Stimulated activated CD4-positive, alpha-beta T cell treated with anti-CD3 and anti-CD28 coated beads, Interleukin-2, amount 100 ng/mL, for 24 hours (primary cell): ENCODE data around the gene TTC22.

Source experiments
- DNase-seq, 2 donors: peaks; one replicate each; pipeline ENCODE4 v3.0.0-alpha.2; 2020

TTC22 gene

DNA sequence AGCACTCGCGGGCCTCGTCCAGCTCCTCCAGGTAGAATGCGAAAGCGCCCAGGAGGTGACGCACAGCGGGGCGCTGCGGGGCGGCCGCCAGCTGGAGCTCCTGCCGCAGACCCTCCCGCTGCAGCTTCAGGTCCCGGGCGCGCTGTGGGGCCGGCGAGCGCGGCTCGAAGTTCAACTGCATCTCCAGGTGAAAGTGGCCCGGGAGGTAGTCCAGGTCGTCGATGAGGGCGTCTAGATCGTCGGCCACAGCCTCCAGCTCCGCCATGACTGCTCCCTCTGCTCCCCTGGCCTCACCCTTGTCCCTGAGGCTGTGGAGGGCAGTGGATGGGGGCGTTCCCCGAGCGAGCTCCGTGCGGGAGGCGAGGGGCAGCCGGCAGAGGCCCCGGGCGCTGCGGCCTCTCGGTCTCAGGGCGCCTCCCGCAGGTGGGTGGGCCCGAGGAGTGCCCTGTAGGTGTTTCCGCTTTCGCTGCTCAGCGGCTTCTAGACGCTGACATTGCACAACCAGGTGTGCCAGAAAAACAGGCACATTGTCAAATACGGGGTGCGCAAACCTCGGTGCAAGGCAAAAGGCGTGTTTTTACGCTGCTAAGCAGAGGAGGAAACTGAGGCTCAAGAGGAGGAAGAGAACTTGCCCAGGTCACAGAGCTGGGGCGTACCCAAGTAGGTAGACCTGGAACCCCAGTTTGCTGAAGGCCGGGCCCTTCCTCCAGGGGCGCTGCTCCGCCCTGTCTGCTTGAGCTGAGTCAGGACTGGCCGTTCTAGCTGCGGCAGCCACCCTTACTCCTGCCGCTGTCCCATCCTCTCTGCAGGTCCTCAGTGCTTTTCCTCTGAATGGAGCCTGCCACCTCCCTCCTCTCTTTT lies at the start of gene TTC22:
TTC22 (minus strand) TSS at position 425 of the 861 bp plus-strand sequence; CDS start at position 265, 160 bp downstream.
- peak; percentile 72 to 75 for DNase-seq

DNA sequence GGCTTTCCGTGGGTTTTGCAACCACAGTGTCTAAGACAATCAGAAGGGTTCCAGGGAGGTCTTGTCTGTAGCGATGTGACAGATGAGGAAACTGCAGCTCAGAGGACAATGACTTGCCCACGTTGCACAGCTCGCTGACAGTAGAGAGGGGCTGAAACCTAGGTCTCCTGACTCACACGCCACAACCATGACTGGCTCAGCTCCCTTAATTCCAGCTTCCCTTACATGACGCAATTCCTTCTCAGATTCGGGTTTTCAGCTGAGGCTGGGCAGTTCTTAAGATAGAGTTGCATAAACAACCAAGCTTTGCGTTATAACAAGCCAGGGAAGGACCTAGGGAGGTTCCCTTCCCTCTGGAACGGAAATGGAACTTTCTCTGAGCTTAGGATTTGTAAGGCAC lies 49.6 kb upstream of the TTC22 start:
- no peak for DNase-seq

DNA sequence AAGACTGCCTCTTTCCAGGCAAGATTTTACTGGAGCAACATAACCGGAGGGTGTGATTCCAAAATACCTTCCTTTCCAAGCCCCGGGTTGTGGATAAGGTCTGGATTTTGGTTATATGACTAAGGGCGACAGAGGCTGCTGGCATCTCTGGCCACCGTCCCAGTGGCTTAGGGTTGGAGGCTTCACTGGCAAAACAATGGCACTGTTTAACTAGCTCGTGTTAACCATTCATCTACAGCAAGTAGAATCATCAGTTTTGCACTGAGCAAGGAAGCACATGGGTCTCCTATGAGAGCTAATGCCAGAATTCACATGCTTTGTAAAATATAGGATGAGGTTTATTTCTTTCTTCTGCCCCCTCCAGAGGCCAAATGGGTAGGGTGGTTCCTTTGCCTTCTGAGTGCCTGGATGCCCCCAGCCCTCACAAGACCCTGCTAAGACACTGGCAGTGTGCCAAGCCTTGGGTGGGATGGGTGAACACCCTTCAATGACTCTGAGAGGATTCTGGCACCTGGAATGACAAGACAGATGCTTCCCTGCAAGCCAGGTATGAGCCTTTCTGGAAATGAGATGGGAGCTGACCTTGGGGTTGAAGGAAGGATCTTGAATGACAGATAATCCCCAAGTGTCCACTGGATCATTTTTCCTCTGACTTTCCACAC lies 49.1 kb upstream of the TTC22 start:
- no peak for DNase-seq

GRCh38 chr1:54849219-54850068 lies 48.3 kb upstream of the TTC22 start:
- DNase-seq = no peak

- no peak for DNase-seq
These were observed 47.2 kb upstream of the TTC22 start for GRCh38 chr1:54848134-54848948.

GRCh38 chr1:54846716-54847284 lies 45.7 kb upstream of the TTC22 start:
- no peak for DNase-seq

DNA sequence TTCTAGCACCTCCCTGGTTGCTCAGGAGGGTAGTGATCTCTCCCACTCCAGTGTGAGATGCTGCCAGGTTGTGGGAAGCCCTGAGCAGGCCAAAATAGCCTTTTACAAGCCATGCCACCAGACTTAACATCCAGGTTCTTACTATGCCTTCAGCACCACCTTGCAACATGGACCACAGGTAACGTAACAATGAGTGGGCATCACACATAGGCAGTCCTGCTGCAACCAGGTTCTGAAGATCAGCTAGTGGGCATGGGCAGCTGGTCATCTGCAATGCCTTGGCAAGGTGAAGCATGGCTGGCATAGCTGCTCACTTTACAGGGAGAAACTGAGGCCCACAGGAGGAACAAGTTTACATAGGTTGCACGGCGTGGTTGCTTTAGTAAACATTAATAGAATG lies 45.2 kb upstream of the TTC22 start:
- no peak for DNase-seq

DNA sequence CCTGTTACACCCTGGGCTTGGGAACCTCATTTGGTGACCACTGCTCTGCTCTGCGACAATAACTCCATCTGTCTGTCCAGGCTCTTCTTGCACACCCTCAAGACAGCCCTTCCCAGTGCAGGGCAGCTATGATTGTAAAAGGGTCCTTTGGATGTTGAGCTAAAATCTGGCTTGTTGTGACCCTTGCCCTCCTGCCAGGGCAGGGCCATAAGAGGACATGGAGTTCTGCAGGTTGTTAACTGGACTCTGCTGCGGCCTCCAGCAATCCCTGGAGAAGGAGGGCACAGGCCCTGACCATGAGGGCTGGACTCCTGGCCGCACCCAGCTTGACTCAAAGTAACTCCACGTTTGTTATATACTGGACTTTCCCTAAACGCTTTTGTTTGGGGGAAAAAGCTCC lies 44.6 kb upstream of the TTC22 start:
- DNase-seq = no peak

GRCh38 chr1:54844564-54844963 lies 43.4 kb upstream of the TTC22 start:
- no peak for DNase-seq

GRCh38 chr1:54843449-54843848 lies 42.3 kb upstream of the TTC22 start:
- DNase-seq = no peak

GRCh38 chr1:54842963-54843362 lies 41.8 kb upstream of the TTC22 start:
- DNase-seq = no peak

- DNase-seq = no peak
These were observed 41.2 kb upstream of the TTC22 start for GRCh38 chr1:54842206-54842915.

GRCh38 chr1:54839824-54840223 lies 38.7 kb upstream of the TTC22 start:
- no peak for DNase-seq

GRCh38 chr1:54838565-54839180 lies 37.5 kb upstream of the TTC22 start:
- DNase-seq = no peak

GRCh38 chr1:54837002-54837853 lies 36.1 kb upstream of the TTC22 start:
- DNase-seq = no peak

DNA sequence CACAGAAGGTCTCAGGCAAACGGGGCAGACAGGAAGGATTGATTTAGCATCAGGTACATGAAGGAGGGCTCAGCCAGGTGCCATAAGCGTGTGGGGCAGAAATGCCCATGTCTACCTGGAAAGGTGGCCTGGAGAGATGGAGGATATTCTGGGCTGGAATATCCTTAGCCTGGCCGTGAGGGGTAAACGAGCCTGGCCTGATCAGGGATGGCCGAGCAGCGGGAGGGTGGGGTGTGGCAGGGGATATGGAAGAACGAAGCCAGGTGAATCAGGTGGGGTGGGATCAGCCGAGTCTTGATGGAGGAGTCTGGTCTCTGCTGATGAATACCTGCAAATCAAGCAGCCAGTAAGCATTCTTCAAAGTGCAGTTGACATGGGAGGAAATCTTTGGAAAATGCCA lies 35.5 kb upstream of the TTC22 start:
- no peak for DNase-seq

DNA sequence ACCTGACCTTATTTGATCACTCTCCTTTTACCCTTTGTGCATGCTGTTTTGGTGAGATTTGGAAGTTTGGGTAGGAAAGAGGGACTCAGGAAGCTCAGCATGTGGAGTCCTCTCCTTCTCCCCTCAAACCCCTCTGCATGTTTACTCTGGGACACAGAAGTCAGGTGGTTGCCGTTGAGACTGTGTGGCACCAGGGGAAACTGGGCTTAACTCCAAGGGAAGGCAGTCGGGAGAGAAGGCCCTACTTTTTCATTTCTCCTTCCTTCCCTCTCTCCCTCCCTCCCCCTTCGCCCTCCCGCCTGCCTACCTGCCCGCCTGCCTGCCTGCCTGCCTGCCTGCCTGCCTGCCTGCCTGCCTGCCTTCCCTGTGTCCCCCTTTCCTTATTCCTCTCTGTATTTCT lies 34.8 kb upstream of the TTC22 start:
- no peak for DNase-seq

DNA sequence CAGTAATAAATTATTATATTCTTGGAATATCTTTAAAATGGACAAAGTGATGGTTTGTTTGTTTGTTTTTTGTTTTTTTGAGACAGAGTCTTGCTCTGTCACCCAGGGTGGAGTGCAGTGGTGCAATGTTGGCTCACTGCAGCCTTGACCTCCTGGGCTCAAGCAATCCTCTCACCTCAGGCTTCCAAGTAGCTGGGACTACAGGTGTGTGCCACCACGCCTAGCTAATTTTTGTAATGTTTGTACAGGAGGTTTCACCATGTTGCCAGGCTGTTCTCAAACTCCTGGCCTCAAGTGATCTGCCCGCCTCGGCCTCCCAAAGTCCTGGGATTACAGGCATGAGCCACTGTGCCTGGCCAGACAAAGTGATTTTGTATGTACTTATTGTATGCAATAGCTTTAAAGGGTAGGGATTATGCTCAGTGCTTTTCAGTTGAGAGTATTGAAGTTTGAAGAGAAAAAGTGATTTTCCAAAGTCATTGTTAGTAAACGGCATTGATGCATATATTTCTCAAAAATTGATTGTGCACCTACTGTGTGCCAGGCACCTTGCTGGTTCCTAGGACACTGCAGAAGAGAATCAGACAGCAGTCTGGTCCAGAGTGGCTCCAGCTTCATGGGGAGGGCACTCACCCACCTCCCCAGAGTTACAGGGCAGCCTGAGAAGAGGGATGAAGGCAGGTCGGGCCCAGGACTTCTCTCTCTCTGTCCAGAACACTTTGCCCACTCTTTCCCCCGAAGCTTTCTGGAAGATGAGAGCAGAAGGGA lies 34.2 kb upstream of the TTC22 start:
- no peak for DNase-seq

- DNase-seq = no peak
These were observed 33.0 kb upstream of the TTC22 start for GRCh38 chr1:54834007-54834541.
